GM19452 (cell line): ENCODE results near the gene CHD9.
"Not testable (repeated sequence)": the region's sequence is repeated elsewhere in the genome, so short reads cannot be mapped to it uniquely, and the experiment has no call there.

Experiments used
- ATAC-seq: cut with Tn5 transposase; IDR thresholded peaks from one replicate; pipeline ENCODE4 v1.9.1; 2021; ENCODE audit not compliant: unreplicated experiment

CHD9 gene, protein sequence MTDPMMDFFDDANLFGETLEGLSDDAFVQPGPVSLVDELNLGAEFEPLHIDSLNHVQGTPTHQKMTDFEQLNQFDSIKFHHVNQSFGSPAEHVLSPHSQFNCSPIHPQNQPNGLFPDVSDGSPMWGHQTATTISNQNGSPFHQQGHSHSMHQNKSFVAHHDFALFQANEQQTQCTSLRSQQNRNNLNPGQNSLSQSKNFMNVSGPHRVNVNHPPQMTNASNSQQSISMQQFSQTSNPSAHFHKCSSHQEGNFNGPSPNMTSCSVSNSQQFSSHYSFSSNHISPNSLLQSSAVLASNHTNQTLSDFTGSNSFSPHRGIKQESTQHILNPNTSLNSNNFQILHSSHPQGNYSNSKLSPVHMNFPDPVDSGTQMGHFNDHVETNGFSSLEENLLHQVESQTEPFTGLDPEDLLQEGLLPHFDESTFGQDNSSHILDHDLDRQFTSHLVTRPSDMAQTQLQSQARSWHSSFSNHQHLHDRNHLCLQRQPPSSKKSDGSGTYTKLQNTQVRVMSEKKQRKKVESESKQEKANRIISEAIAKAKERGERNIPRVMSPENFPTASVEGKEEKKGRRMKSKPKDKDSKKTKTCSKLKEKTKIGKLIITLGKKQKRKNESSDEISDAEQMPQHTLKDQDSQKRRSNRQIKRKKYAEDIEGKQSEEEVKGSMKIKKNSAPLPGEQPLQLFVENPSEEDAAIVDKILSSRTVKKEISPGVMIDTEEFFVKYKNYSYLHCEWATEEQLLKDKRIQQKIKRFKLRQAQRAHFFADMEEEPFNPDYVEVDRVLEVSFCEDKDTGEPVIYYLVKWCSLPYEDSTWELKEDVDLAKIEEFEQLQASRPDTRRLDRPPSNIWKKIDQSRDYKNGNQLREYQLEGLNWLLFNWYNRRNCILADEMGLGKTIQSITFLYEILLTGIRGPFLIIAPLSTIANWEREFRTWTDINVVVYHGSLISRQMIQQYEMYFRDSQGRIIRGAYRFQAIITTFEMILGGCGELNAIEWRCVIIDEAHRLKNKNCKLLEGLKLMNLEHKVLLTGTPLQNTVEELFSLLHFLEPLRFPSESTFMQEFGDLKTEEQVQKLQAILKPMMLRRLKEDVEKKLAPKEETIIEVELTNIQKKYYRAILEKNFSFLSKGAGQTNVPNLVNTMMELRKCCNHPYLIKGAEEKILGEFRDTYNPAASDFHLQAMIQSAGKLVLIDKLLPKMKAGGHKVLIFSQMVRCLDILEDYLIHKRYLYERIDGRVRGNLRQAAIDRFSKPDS (N-terminal part only)

DNA sequence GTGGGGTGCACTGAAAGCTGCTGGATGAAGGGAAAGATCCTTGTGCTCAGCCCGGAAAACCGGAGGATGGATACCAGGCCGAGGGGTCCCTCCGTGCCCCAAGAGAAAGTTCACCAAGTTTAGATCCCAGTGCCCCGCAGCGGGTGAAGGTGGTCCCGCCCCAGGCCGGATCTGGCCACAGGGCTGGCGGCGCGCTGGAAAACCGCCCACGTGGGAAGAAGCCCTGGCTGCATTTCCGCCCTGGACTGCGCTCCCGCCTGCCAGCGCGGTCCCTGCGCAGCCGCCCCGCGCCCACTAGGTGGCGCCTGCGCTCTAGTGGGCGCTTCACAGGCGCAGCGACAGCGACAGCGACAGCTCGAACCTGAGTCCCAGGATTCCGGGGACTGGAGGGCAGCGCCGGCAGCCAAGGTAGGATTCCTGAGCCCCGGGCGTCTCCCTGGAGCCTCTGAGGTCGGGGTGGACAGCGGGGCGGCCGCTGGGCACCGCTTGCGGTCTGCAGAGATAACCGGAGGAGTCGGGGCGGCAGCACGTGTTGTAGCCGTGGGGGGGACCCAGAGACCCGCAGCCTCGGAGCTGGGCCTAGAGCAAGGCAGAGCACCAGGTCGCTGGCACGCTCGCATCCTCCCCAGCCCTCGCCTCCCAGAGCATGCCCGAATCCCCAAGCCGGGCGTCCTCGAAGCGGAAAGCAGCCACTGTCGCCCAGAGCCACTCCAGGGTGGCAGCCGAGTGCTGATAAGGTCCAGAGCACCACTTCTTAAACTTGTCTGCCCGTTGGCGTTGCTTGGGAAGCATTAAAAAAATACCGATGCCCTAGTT, at the start of gene CHD9:
TSS of gene CHD9 (plus strand) at position 322 of the 816 bp plus-strand sequence. CDS start 101,099 bp downstream, outside the sequence.
- ATAC-seq = peak; percentile 78

DNA sequence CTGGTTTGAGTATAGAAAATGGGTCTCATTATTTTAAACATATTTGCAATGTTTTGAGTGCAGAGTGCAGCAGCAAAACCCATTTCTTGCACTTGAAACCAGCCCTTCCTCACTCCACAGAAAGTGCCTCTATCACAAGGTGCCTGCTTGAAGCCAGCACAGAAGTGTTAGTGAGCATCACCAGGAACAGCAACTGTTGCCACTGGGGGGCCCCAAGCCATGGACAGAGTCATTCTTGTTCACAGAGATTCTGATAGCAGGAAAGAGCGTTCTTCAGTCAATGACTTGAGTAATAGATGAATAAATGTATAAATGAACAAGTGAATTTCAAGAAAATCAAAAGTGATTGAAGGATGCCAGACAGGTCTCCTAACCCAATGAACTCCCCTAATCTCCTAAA, 47.7 kb upstream of the CHD9 start:
- no peak for ATAC-seq

DNA sequence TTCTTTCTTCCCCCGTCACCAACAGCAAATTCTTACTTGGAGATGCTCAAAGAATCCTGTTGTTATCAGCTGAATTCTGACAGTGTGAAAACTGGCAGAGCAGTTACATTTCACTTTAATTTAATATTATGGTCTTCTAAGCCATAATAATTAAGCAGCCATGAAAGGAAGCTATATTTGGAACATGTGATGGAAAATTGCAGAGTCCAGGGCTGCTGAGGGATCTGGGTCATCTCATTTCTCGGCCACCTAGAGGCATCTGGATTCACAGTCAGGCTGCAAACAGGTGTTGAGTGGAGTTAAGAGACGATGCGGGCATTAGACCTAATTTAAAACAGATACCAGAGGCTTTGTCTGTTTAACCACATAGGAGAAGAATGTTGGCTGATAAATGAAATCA, 40.5 kb upstream of the CHD9 start:
- ATAC-seq = no peak

DNA sequence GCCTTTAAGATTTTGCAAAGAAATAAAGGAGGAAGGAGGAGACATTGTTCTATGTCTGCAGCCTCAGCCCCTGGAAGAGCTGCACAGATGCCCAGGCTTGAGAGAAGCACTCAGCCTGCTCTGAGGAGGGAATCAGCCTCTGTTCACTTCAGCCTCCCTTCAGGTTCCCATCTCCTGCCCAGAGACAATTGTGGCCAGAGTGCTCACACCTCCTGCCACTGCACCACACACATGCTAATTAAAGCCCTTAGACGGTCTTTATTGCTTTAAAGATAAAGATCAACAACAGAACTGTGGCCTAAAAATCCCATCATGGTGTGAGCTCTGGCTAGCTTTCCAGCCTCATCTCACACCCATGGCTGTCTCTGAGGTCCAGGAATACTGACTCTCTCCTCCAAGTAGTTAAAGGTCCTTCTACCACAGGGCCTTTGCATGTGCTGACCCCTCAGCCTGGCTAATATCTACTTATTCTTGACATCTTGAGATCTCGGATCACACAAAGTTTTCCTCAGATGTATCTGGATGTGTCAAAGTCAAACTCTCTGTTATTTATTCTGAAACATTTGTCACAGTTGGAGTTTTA, 35.9 kb upstream of the CHD9 start:
- no peak for ATAC-seq

DNA sequence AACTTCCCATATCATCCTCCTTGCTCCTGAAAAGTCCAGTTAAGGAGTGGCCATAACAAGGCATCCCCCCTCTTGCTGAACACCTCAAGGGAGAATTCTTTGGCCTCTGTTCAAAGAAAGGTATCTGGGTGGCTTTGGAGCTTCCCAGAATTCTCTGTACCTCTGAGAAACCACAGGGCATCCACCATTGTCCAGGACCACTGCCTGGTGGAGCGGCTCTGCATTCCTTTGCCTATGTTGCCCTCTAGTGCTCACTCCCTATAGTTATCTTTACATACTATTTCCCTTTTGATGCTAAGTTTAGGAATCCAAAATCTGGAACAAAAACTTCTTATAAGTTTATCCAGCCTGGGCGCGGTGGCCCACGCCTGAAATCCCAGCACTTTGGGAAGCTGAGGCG, 32.4 kb upstream of the CHD9 start:
- ATAC-seq = no peak

DNA sequence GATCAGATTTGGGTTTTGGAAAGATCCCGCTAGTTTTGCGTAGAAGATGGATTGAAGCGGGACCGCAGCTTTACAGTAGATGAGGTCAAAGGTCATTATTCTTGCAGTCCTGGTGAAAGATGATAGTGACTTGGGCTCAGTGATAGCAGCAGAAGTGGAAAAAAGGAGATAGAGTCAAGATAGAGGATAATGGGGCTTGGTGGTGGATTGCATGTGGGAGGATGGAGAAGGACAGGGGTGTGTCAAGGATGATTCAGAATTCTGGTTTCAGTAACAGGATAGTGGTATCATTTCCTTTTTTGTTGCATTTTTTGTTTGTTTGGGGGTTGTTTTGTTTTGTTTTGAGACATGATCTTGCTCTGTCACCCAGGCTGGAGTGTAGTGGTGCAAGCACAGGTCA, 30.7 kb upstream of the CHD9 start:
- ATAC-seq = no peak

DNA sequence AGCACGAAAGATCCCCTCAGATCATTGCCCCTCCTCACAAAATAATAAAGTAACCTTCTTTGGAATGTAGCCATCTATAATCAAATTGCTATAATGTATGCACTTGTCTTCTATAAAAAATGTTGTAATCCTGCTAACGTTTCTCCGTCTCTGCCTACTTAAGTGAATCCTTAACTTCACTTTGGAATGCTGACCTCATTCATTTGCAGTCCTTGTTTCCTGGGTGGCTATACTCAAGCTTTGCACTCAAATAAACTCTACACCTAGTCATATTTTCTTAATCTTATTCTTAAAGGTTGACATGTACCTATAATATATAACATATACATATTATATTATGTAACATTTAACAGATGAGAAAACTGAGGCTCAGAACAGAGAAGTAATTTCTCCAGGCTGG, 24.8 kb upstream of the CHD9 start:
- no peak for ATAC-seq

DNA sequence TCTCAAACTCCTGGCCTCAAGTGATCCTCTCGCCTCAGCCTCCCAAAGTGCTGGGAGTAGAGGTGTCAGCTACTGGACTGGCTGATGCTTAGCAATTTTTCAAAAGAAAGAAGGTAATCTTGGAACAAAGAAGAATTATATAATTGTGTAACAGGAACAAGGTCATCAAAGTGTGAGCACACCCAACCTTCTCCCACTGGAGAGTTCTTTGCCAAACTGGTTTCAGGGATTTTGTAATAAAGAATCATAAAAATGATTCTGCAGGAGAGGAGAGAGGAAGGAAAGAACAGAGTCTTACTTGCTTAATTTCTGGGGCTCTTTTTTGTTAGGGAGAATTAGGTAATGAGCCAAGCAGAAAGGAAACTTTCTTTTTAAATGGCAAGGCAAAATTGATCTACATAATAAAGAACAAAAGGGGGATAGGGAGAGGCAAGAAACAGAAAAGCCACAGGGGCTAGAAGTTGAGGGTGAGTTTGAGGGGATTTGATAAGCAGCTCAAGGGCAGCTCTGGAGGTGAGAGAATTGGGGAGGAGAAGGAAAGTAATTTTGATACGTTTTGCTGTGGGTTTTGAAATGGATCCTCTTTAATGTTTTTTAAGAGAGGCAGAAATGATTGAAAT, 23.4 kb upstream of the CHD9 start:
- ATAC-seq = no peak

DNA sequence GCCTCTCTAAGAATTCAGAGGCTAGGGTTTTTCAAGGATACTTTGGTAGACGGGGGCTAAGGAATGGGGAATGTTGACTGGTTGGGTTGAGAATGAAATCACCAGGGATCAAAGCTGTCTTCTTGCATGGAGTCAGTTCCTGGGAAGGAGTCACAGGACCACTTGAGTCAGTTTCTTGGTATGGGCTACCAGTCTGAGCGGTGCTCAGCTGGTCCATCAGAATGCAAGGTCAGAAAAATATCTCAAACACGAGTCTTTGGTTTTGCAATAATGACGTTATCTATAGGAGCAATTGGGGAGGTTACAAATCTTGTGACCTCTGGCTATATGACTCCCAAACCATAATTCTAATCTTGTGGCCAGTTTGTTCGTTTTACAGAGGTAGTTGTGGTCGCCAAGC, 20.5 kb upstream of the CHD9 start:
- ATAC-seq = no peak

DNA sequence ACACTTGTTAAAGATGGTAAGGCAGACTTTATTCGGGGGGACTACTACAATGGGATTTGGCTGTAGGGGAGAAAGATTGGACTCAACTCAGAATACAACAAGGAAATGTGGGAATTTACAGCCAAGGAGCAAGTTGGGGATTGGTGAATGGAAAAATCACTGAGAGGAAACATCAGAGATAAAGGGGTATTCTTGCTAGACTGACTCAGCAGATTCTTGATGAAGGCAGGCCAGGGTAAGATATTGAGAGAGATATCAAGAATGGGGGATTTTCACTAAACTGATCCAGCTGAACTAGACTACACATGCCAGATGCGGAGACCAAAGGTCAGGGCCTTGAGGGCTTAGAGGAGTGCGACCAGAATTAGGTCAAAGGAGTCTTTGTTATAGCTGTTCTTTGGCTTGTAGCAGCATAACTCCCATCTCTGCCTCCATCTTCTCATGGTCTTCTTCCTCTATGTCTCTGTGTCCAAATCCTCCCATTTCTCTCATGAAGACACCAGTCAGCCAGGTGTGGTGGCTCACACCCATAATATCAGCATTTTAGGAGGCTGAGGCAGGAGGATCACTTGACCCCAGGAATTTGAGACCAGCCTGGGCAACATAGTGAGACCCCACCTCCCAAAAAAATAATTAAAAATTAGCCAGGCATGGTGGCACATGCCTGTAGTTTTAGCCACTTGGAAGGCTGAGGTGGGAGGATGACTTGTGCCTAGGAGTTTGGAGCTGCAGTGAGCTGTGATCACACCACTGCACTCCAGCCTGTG, 19.4 kb upstream of the CHD9 start:
- no peak for ATAC-seq

DNA sequence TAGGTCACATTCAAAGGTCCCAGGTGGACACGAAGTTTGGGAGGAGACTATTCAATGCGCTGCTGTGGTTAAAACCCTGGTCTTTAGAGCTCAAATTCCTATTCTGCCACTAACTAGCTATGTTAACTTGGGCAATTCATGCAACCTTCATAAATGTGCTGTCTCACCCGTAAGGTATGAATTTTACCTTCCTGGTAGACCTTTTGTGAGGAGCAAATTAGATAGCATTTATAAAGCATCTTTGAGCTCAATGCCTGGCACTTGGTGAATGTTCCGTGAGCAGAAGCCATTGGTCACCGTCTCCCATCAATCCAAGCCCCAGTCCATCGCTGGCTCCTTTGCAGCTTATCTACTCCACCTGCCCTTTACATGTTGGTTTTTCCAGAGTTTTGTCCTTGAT, 18.7 kb upstream of the CHD9 start:
- no peak for ATAC-seq

DNA sequence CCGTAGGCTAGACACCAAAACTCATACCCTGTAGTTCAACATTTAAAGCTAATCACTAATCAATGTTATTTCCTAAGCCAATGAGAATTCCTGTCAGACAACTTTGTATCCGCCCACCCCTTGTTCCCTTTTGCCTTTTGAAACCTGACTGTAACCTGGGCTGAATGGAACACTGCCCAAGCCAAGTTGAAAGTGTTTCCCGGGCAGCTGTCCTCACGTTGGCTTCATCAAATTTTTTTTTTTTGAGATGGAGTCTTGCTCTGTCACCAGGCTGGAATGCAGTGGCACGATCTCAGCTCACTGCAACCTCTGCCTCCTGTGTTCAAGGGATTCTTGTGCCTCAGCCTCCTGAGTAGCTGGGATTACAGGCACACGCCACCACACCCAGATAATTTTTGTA, 18.1 kb upstream of the CHD9 start:
- ATAC-seq = not testable (repeated sequence)

DNA sequence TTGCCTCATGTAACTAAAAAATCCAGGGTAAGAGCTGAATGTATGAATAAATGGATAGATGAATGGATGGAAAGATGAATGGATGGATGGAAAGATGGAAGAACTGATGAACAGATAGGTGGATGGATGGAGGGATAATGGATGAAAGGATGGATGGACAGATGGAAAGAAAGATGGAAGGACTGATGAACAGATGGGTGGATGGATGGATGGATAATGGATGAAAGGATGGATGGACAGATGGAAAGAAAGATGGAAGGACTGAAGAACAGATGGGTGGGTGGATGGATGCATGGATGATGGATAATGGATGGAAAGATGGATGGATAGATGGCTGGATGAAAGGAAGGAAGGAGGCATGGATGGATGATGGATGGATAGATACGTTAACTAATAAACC, 14.0 kb upstream of the CHD9 start:
- no peak for ATAC-seq

DNA sequence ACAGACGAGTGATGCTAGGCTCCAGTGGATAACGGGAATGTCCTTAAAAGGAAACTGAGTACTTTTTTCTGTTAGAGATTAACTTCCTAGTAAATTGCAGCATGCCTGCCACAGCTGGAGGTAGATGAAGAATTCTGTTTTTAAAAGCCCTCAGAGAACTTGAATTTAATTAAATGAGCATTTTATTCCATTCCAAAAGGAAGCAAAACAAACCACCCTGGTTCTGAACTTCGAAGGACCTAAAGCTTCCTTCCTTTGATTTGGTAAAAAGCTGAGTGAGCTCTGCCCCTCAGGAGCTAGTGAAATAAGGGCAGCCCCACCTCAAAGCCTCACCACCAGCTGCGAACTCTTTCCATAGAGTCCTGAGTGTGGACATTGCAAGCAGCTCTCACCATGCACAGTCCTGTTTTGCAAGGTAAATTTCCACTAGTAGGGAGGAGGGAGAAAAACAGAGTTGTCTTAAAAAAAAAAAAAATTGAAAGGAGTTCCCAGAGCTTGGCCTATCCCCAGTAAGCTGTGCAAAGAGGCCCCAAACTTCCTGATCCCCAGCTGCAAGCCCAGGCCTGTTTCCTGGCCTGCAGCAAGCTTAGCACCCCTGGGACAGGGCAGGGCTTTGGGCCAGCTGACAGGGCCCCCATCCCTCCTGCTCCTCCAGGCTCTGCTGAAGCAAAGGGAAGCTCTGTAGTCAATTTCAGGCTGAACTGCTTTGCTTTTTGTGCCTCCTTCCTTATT, 13.3 kb upstream of the CHD9 start:
- peak; percentile 60 for ATAC-seq

DNA sequence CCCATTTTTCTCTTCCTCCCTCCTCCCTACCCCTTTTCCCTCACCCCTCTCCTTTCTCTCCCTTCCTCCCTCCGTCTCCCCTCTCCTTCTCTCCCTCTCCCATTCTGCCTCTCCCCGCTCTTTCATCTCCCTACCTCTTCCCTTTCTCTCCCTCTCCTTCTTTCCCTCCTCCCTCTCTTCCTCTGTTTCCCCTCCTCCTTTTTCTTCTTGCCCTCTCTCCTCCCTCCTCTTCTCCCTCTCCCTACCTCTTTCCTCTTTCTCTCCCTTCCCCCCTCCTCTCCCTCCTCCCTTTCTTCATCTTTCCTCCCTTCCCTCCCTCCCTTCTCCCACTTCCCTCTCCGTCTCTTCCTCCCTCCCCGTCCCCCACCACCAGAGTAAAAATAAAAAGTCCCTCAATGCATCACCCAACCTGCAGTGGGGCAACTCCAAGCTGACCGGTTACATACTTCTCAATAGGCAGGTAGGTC, 12.5 kb upstream of the CHD9 start:
- no peak for ATAC-seq

DNA sequence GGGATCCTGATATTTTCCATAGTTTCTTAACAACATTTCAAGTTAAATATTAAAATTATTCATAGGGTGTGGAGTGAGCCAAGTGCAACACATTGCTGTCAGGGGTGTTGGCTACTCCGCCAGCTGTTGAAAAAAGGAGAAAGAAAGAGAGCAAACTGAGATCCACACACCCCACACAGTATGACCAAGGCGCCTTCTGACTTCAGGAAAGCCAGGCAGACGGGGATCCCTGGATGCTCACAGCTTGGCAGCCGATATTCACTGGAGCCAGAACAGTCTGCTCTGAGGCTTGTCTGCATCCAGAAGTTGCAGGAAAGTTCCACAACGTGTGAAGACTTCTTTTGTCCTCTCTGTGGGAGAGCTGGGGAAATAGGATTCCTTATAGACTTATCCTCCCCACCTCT, 11.4 kb upstream of the CHD9 start:
- no peak for ATAC-seq

DNA sequence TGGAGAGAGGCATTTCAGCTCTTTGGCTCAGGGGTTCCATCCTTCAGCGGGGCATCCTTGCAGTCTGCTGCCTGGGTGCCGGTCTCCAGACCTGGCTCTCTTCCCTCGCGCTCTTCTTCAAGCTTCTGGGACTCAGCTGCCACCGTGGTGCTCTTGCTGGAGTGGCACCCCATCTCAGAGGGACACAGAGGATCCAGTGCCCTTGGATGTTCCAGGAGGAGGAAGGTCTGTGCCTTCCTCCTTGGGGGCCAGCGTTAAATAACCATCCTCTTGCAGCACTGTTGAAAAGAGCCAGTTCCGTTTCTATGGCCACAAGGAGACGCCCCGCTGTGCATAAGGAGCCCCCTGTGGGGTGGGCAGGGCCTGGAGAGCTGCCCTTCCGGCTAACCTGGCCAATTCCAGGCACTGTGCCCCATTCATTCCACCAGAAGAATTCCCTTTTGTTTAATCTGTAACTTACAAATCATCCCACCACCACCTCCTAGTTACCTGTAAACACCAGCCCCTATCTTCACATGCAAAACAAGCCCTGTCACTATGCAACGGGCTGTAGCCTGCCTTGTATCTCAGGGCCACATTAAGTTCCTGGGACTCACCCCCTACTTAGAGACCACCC, 10.7 kb upstream of the CHD9 start:
- no peak for ATAC-seq
